PC-3 (cell line): Measurements from ENCODE around the gene ST8SIA2. TPM values are rescaled to one million over a fixed set of nuclear protein-coding genes. Genes with fewer than 3 reads are reported as not detected.

Experiments used
- ATAC-seq: fragments of 200-7000 bp; cut with Tn5 transposase; 2 replicates; pipeline ENCODE4 v1.9.1; 2020; ENCODE audit warnings: mild to moderate bottlenecking, moderate library complexity
- BruUV-seq: library from RNA; stranded (reverse); fragments of 400-500 nt; replicated peaks from 2 replicates; lab custom pipeline; 2021; lab: Mats Ljungman, UMichigan
- CTCF ChIA-PET: fragments of 300-600 bp; sonication (Branson Sonifier 250); formaldehyde crosslinking; loops from one replicate; lab custom pipeline; 2022; ENCODE audit warnings: antibody characterized with exemption; lab: Charles Lee
- POLR2A ChIA-PET: fragments of 300-600 bp; sonication (Branson Sonifier 250); formaldehyde crosslinking; loops from one replicate; lab custom pipeline; 2022; ENCODE audit warnings: antibody characterized with exemption; ENCODE audit not compliant: unreplicated experiment; lab: Charles Lee
- DNase-seq: peaks from one replicate; pipeline ENCODE4 v3.0.0-alpha.2; 2015
- H2AFZ ChIP-seq: fragments of 300-600 bp; sonication (generic); 2 replicates; pipeline ENCODE4 v1.6.0; 2016; ENCODE audit warnings: antibody characterized with exemption, low read length
- H3F3A ChIP-seq: fragments of 300-600 bp; sonication (generic); one replicate; pipeline ENCODE4 v1.6.0; 2017; ENCODE audit warnings: antibody characterized with exemption, low read length, control low read depth, mild to moderate bottlenecking; ENCODE audit not compliant: unreplicated experiment
- H3K27ac ChIP-seq: fragments of 300-600 bp; sonication (generic); 2 replicates; pipeline ENCODE4 v1.5.1; 2016; ENCODE audit warnings: mild to moderate bottlenecking, low read length
- H3K27me3 ChIP-seq: fragments of 300-600 bp; sonication (generic); 2 replicates; pipeline ENCODE4 v1.6.1; 2016; ENCODE audit warnings: low read length, mixed read lengths
- H3K36me3 ChIP-seq: fragments of 300-600 bp; sonication (generic); 2 replicates; pipeline ENCODE4 v1.6.1; 2016; ENCODE audit warnings: low read depth, mixed run types, low read length, mixed read lengths
- H3K4me1 ChIP-seq: fragments of 300-600 bp; sonication (generic); 2 replicates; pipeline ENCODE4 v1.5.1; 2016; ENCODE audit warnings: low read length; ENCODE audit not compliant: insufficient read depth
- H3K4me2 ChIP-seq: fragments of 300-600 bp; sonication (generic); 2 replicates; pipeline ENCODE4 v1.6.0; 2016; ENCODE audit warnings: low read length
- H3K4me3 ChIP-seq: fragments of 300-600 bp; sonication (generic); 2 replicates; pipeline ENCODE4 v1.5.1; 2016; ENCODE audit warnings: mild to moderate bottlenecking, low read length, mixed read lengths
- H3K79me2 ChIP-seq: fragments of 300-600 bp; sonication (generic); 2 replicates; pipeline ENCODE4 v1.6.1; 2017; ENCODE audit warnings: low read length, mixed read lengths
- H3K9ac ChIP-seq: fragments of 300-600 bp; sonication (generic); 2 replicates; pipeline ENCODE4 v1.6.0; 2016; ENCODE audit warnings: mild to moderate bottlenecking, low read length
- H3K9me2 ChIP-seq: fragments of 300-600 bp; sonication (generic); replicated peaks from 2 replicates; pipeline ENCODE4 v1.6.1; 2016; ENCODE audit warnings: mixed run types, low read length, mixed read lengths
- H3K9me3 ChIP-seq: fragments of 300-600 bp; sonication (generic); 2 replicates; pipeline ENCODE4 v1.6.1; 2016; ENCODE audit warnings: low read length, mixed read lengths
- H4K20me1 ChIP-seq: fragments of 300-600 bp; sonication (generic); 2 replicates; pipeline ENCODE4 v1.6.1; 2016; ENCODE audit warnings: low read length, mixed read lengths
- CTCF ChIP-seq: fragments of 300-600 bp; sonication (generic); conservative IDR thresholded peaks from 2 replicates; pipeline ENCODE4 v1.5.1; 2017; ENCODE audit warnings: antibody characterized with exemption, low read depth, mild to moderate bottlenecking, low read length
- EZH2 ChIP-seq: fragments of 300-600 bp; sonication (generic); IDR thresholded peaks from one replicate; pipeline ENCODE4 v1.6.1; 2017; ENCODE audit warnings: antibody characterized with exemption, mild to moderate bottlenecking, low read length; ENCODE audit not compliant: unreplicated experiment
- EZH2phosphoT487 ChIP-seq: fragments of 300-600 bp; sonication (generic); IDR thresholded peaks from 2 replicates; pipeline ENCODE4 v1.6.1; 2018; ENCODE audit warnings: mild to moderate bottlenecking, antibody characterized with exemption, low read length, borderline replicate concordance
- intact Hi-C: fragments of 100-400 bp; cut with micrococcal nuclease; formaldehyde crosslinking; loops from 2 replicates; pipeline ENCODE4 v1.9.0; 2023
- total RNA-seq: library from RNA; depleted of rRNA; stranded (reverse); fragments of >200 nt; gene quantifications from 2 replicates; pipeline ENCODE4 v1.2.3, GENCODE V29; 2014

The ST8SIA2 gene
- total RNA-seq, 1 experiment from 2014 or later = not detected

- no peaks in the 10 kb centered on the region for H3K79me2 ChIP-seq
- no peaks in the 10 kb centered on the region for H3K9me2 ChIP-seq
- ChIA-PET CTCF (no interaction called here), POLR2A (no interaction called here)
- H3K9me3 ChIP-seq = no peaks in the 10 kb centered on the region
- TF ChIP-seq EZH2 = no peak
- TF ChIP-seq EZH2phosphoT487 = no peak
- TF ChIP-seq CTCF = no peak
- no peak overlapping the region for H3K4me3 ChIP-seq
- intact Hi-C loops = no loop called here
- no peaks in the 10 kb centered on the region for H4K20me1 ChIP-seq
- peaks cover 5% of the 10 kb centered on the region; the same call in 1 of the 2 replicates for H3K4me1 ChIP-seq
- no peak overlapping the region for H3K27ac ChIP-seq
- no peak for ATAC-seq
- no peaks in the 10 kb centered on the region for H3K36me3 ChIP-seq
- H3K9ac ChIP-seq = no peak overlapping the region
- no TSS peak for BruUV-seq
- H3K27me3 ChIP-seq = peaks cover 85% of the 10 kb centered on the region
- H2AFZ ChIP-seq = no peak overlapping the region
- no peak overlapping the region for H3K4me2 ChIP-seq
- H3F3A ChIP-seq = no peaks in the 10 kb centered on the region
- no peak for DNase-seq
These were observed 36.4 kb downstream of the ST8SIA2 start for GRCh38 chr15:92430069-92430440.

DNA sequence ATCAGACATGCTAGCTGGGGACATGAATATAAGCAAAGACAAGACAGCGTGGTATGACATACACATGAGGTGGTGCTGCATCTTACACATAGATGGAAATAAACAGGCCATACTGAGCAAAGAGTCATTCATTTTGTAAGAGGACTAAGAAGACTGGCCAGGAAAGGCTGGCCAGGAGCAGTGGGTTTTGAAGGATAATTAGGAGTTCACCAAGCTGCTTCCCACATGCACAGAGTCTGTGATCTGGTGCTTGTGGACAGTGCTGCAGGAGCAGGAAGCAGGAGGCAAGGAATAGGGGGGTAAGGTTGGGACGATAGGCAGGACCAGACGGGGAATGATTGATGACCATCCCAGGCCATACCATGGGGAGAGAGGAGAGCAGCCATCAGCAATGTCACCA, 41.5 kb downstream of the ST8SIA2 start:
- BruUV-seq = no TSS peak
- intact Hi-C loops = no loop called here
- Histone ChIP-seq H3K9ac (no peak overlapping the region), H3K36me3 (no peaks in the 10 kb centered on the region), H3K4me2 (no peak overlapping the region), H3K27me3 (peaks cover 91% of the 10 kb centered on the region), H3F3A (no peaks in the 10 kb centered on the region), H3K4me3 (no peak overlapping the region), H3K9me2 (no peaks in the 10 kb centered on the region), H3K4me1 (no peaks in the 10 kb centered on the region), H2AFZ (no peak overlapping the region), H3K79me2 (no peaks in the 10 kb centered on the region), H3K9me3 (no peaks in the 10 kb centered on the region), H4K20me1 (no peaks in the 10 kb centered on the region), H3K27ac (no peak overlapping the region)
- TF ChIP-seq CTCF (no peak), EZH2 (no peak), EZH2phosphoT487 (no peak)
- POLR2A ChIA-PET = no interaction called here
- no peak for DNase-seq
- CTCF ChIA-PET = no interaction called here
- ATAC-seq = no peak

- CTCF ChIA-PET = no interaction called here
- no TSS peak for BruUV-seq
- H2AFZ ChIP-seq = no peak overlapping the region
These were observed 44.8 kb downstream of the ST8SIA2 start for GRCh38 chr15:92438471-92438870.

More at GRCh38 chr15:92438471-92438870, 44.8 kb downstream of the ST8SIA2 start:
- no peak for ATAC-seq
- no peaks in the 10 kb centered on the region for H3K9me3 ChIP-seq
- no peak overlapping the region for H3K27ac ChIP-seq
- DNase-seq = no peak
- intact Hi-C loops = no loop called here
- H3K9me2 ChIP-seq = no peaks in the 10 kb centered on the region
- no peaks in the 10 kb centered on the region for H4K20me1 ChIP-seq
- no peak overlapping the region for H3K9ac ChIP-seq
- no peaks in the 10 kb centered on the region for H3K79me2 ChIP-seq
- POLR2A ChIA-PET = no interaction called here
- H3K4me3 ChIP-seq = no peak overlapping the region
- TF ChIP-seq EZH2phosphoT487 = no peak
- TF ChIP-seq CTCF = no peak
- peaks cover 61% of the 10 kb centered on the region for H3K27me3 ChIP-seq
- no peaks in the 10 kb centered on the region for H3F3A ChIP-seq
- no peaks in the 10 kb centered on the region for H3K36me3 ChIP-seq
- no peak overlapping the region for H3K4me2 ChIP-seq
- no peaks in the 10 kb centered on the region for H3K4me1 ChIP-seq
